HepG2 (cell line): ENCODE results near the gene PRM3. TPM values are rescaled to one million over a fixed set of nuclear protein-coding genes. Genes with fewer than 3 reads are reported as not detected.

Source experiments
- AKAP8 ChIP-seq: sonication (generic); formaldehyde crosslinking; IDR thresholded peaks from 2 replicates; pipeline ENCODE4 v1.5.1; 2020; ENCODE audit warnings: mild to moderate bottlenecking, missing genetic modification reagents
- CEBPB ChIP-seq: IDR thresholded peaks from 2 replicates; pipeline ENCODE4 v1.6.1; 2011; ENCODE audit warnings: low read depth, low read length, improper control_type of control experiment, borderline replicate concordance
- MTF1 ChIP-seq: sonication (generic); formaldehyde crosslinking; IDR thresholded peaks from 2 replicates; pipeline ENCODE4 v1.5.0; 2020; ENCODE audit warnings: missing genetic modification reagents
- RBFOX2 ChIP-seq: fragments of 200-400 bp; formaldehyde crosslinking; IDR thresholded peaks from 2 replicates; pipeline ENCODE4 v1.6.1; 2017; ENCODE audit warnings: low read depth, mild to moderate bottlenecking, low read length
- RORA ChIP-seq: sonication (generic); formaldehyde crosslinking; IDR thresholded peaks from 2 replicates; pipeline ENCODE4 v1.5.0; 2020; ENCODE audit warnings: mild to moderate bottlenecking, missing genetic modification reagents, moderate library complexity
- SOX13 ChIP-seq, 3 experiments: fragments of 450-650 bp in 1 of 3; sonication (generic) in 1 of 3; formaldehyde crosslinking in 1 of 3; IDR thresholded peaks in 2 of 3; conservative IDR thresholded peaks in 1 of 3; 2 replicates each; pipeline versions ENCODE4 v1.5.0 to v1.6.1; 2016 to 2020; ENCODE audit warnings: antibody characterized with exemption in 1 of 3, mild to moderate bottlenecking in 1 of 3, missing compliant biosample characterization in 1 of 3, missing genetic modification reagents in 1 of 3, moderate library complexity in 1 of 3
- SP1 ChIP-seq, 2 experiments: fragments of 450-650 bp in 1 of 2; sonication (generic) in 1 of 2; formaldehyde crosslinking in 1 of 2; IDR thresholded peaks; 2 replicates each; pipeline versions ENCODE4 v1.4.0 to v1.6.1; 2016 to 2020; ENCODE audit warnings: missing genetic modification reagents in 1 of 2
- STAG1 ChIP-seq: sonication (generic); formaldehyde crosslinking; IDR thresholded peaks from 2 replicates; pipeline ENCODE4 v1.4.0; 2020; ENCODE audit warnings: missing genetic modification reagents
- TP53 ChIP-seq: sonication (generic); formaldehyde crosslinking; conservative IDR thresholded peaks from 2 replicates; pipeline ENCODE4 v1.4.0; 2020; ENCODE audit warnings: missing genetic modification reagents
- XRCC5 ChIP-seq: fragments of 200-400 bp; formaldehyde crosslinking; optimal IDR thresholded peaks from 2 replicates; pipeline ENCODE3; 2017; ENCODE audit warnings: mild to moderate bottlenecking, low read length
- ZFP91 ChIP-seq: sonication (generic); formaldehyde crosslinking; IDR thresholded peaks from 2 replicates; pipeline ENCODE4 v1.9.0; 2022; ENCODE audit warnings: missing genetic modification reagents, mild to moderate bottlenecking, borderline replicate concordance
- ZNF446 ChIP-seq: sonication (generic); formaldehyde crosslinking; IDR thresholded peaks from 2 replicates; pipeline ENCODE4 v1.5.0; 2020; ENCODE audit warnings: mild to moderate bottlenecking, missing genetic modification reagents
- ZNF670 ChIP-seq: sonication (generic); formaldehyde crosslinking; IDR thresholded peaks from 2 replicates; pipeline ENCODE4 v1.8.0; 2022; ENCODE audit warnings: mild to moderate bottlenecking, missing genetic modification reagents, borderline replicate concordance
- ZNF766 ChIP-seq: sonication (generic); formaldehyde crosslinking; IDR thresholded peaks from 2 replicates; pipeline ENCODE4 v1.5.0; 2020; ENCODE audit warnings: missing genetic modification reagents, borderline replicate concordance
- polyA plus RNA-seq, 8 experiments: library from polyadenylated mRNA; depleted of rRNA in 3 of 8; stranded (reverse) in 7 of 8; unstranded in 1 of 8; fragments of >200 nt; fragmentation: Illumina TruSeq in 4 of 8; extraction: Trizol in 4 of 8; gene quantifications; 2 replicates each; pipeline versions ENCODE4 v1.2.1 to v1.2.3, GENCODE V29; 2011 to 2016; ENCODE audit warnings: low read depth in 4 of 8, missing spikeins in 1 of 8, mixed read lengths in 1 of 8; ENCODE audit not compliant: insufficient read depth in 1 of 8
- total RNA-seq, 5 experiments: library from RNA; depleted of rRNA; stranded (reverse); fragments of >200 nt; fragmentation: Illumina TruSeq; extraction: Trizol; gene quantifications; 2 replicates each; pipeline ENCODE4 v1.2.3, GENCODE V29; 2016; ENCODE audit warnings: low read depth in 1 of 5
- TF ChIP-seq, protein P1 (sequence below): sonication (generic); formaldehyde crosslinking; IDR thresholded peaks from one replicate; pipeline ENCODE4 v1.5.1; 2020; ENCODE audit warnings: mild to moderate bottlenecking, missing genetic modification reagents; ENCODE audit errors: not compliant biosample characterization
- TF ChIP-seq, protein P2 (sequence below): sonication (generic); formaldehyde crosslinking; IDR thresholded peaks from 2 replicates; pipeline ENCODE4 v1.4.0; 2020; ENCODE audit warnings: mild to moderate bottlenecking, missing genetic modification reagents, borderline replicate concordance

Gene PRM3
- total and polyA plus RNA-seq, 2 of the 13 experiments (the other 11 are each of a cell fraction or from before 2014, with no cell fraction given), result not detected

- TF ChIP-seq, protein P1, sequence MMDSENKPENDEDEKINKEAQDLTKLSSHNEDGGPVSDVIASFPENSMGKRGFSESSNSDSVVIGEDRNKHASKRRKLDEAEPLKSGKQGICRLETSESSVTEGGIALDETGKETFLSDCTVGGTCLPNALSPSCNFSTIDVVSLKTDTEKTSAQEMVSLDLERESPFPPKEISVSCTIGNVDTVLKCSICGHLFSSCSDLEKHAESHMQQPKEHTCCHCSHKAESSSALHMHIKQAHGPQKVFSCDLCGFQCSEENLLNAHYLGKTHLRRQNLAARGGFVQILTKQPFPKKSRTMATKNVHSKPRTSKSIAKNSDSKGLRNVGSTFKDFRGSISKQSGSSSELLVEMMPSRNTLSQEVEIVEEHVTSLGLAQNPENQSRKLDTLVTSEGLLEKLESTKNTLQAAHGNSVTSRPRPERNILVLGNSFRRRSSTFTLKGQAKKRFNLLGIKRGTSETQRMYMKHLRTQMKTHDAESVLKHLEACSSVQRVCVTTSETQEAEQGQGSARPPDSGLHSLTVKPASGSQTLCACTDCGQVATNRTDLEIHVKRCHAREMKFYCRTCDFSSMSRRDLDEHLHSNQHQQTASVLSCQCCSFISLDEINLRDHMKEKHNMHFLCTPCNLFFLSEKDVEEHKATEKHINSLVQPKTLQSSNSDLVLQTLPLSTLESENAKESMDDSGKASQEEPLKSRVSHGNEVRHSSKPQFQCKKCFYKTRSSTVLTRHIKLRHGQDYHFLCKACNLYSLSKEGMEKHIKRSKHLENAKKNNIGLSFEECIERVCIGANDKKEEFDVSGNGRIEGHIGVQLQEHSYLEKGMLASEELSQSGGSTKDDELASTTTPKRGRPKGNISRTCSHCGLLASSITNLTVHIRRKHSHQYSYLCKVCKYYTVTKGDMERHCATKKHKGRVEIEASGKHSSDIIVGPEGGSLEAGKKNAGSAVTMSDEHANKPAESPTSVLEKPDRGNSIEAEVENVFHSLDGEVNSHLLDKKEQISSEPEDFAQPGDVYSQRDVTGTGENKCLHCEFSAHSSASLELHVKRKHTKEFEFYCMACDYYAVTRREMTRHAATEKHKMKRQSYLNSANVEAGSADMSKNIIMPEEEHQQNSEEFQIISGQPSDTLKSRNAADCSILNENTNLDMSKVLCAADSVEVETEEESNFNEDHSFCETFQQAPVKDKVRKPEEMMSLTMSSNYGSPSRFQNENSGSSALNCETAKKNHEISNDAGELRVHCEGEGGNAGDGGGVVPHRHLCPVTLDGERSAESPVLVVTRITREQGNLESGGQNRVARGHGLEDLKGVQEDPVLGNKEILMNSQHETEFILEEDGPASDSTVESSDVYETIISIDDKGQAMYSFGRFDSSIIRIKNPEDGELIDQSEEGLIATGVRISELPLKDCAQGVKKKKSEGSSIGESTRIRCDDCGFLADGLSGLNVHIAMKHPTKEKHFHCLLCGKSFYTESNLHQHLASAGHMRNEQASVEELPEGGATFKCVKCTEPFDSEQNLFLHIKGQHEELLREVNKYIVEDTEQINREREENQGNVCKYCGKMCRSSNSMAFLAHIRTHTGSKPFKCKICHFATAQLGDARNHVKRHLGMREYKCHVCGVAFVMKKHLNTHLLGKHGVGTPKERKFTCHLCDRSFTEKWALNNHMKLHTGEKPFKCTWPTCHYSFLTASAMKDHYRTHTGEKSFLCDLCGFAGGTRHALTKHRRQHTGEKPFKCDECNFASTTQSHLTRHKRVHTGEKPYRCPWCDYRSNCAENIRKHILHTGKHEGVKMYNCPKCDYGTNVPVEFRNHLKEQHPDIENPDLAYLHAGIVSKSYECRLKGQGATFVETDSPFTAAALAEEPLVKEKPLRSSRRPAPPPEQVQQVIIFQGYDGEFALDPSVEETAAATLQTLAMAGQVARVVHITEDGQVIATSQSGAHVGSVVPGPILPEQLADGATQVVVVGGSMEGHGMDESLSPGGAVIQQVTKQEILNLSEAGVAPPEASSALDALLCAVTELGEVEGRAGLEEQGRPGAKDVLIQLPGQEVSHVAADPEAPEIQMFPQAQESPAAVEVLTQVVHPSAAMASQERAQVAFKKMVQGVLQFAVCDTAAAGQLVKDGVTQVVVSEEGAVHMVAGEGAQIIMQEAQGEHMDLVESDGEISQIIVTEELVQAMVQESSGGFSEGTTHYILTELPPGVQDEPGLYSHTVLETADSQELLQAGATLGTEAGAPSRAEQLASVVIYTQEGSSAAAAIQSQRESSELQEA (CRISPR knock-in tag), result no peak
- TF ChIP-seq SP1 (IDR thresholded peaks at IDR 0.05), result no peak
- TF ChIP-seq SP1 (CRISPR knock-in tag; IDR thresholded peaks at IDR 0.05), result no peak
- no peak for TF ChIP-seq TP53 (CRISPR knock-in tag)
- no peak for TF ChIP-seq RORA (CRISPR knock-in tag)
- no peak; the same call in 1 of the 2 replicates for TF ChIP-seq STAG1 (CRISPR knock-in tag)
- TF ChIP-seq MTF1 (CRISPR knock-in tag), result no peak
- TF ChIP-seq, protein P2, sequence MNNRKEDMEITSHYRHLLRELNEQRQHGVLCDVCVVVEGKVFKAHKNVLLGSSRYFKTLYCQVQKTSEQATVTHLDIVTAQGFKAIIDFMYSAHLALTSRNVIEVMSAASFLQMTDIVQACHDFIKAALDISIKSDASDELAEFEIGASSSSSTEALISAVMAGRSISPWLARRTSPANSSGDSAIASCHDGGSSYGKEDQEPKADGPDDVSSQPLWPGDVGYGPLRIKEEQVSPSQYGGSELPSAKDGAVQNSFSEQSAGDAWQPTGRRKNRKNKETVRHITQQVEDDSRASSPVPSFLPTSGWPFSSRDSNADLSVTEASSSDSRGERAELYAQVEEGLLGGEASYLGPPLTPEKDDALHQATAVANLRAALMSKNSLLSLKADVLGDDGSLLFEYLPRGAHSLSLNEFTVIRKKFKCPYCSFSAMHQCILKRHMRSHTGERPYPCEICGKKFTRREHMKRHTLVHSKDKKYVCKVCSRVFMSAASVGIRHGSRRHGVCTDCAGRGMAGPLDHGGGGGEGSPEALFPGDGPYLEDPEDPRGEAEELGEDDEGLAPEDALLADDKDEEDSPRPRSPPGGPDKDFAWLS (CRISPR knock-in tag), result no peak; the same call in 1 of the 2 replicates
- no peak for TF ChIP-seq XRCC5
- TF ChIP-seq CEBPB, result no peak
- no peak for TF ChIP-seq ZFP91
- no peak for TF ChIP-seq ZNF446 (CRISPR knock-in tag)
- TF ChIP-seq AKAP8 (CRISPR knock-in tag), result 0 out of 2 replicates have a peak, but pooled peaks have one; percentile 9
- TF ChIP-seq ZNF766 (CRISPR knock-in tag), result no peak
- peak; percentile 75 for TF ChIP-seq RBFOX2
- no peak for TF ChIP-seq SOX13 (IDR thresholded peaks at IDR 0.05)
- no peak for TF ChIP-seq SOX13 (CRISPR knock-in tag; conservative IDR thresholded peaks at IDR 0.05 in 1 of 2, IDR thresholded peaks at IDR 0.05 in 1 of 2)
- TF ChIP-seq ZNF670 (CRISPR knock-in tag), result no peak
These were observed 5.5 kb upstream of the PRM3 start (continued) for GRCh38 chr16:11278681-11279628.
